ENCODE data around the gene NTM. TPM values are rescaled to one million over a fixed set of nuclear protein-coding genes. Genes with fewer than 3 reads are reported as not detected.

Gene NTM
- total RNA-seq, 2 experiments from 2014 or later, result not detected

DNA sequence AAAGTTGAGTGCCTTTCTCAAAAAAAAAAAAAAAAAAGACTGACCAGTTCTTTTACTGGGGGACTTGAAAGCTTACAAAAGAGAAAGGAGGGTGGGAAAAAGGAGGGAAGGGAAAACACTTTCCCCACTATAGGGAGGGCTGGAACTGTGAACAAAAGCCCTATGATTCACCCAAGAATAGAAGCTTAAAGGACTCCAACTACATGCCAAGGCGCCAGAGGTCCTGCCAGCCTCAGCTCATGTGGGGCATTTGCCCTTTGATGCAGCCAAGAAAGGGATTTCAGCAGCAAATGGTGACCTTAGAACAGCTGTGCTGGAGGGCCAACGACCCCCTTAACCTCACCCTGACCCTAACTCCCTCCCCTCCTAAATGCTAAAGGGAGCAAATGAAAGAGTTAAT is 160.0 kb downstream of the NTM start:
- no peaks in the 10 kb centered on the region for H3K36me3 Mint-ChIP-seq
- no peak for DNase-seq
- POLR2A ChIA-PET, result no interaction called here
- H3K4me1 Mint-ChIP-seq, result no peaks in the 10 kb centered on the region
- H3K27ac Mint-ChIP-seq, result no peak overlapping the region
- H3K9me3 Mint-ChIP-seq, result no peaks in the 10 kb centered on the region
- H3K4me3 Mint-ChIP-seq, result no peak overlapping the region
- no peaks in the 10 kb centered on the region for H3K27me3 Mint-ChIP-seq
- ATAC-seq (ENCODE audit: low read depth), result no peak

DNA sequence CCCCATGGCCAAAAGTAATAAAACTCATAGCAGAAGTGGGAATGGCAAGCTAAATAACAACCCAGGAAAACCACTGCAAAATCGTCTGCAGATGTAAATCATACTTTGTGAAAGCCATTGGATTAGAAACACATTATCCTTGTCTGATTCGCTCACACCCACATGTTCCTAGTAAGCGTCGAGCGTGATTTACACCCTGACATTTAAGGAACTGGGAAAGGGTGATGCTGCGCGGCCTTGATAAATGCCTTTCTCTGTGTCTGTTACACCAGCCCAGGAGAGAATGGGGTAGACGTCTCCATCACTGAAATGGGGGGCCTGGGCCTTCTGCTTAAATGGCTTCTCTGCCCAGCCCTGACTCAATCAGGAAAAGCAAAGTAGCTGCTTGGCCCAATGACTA is 162.7 kb downstream of the NTM start:
- ATAC-seq (ENCODE audit: low read depth), result no peak
- Mint-ChIP-seq H3K9me3 (no peaks in the 10 kb centered on the region), H3K27me3 (no peaks in the 10 kb centered on the region), H3K27ac (no peak overlapping the region), H3K4me3 (no peak overlapping the region), H3K36me3 (no peaks in the 10 kb centered on the region), H3K4me1 (no peaks in the 10 kb centered on the region)
- DNase-seq, result no peak
- POLR2A ChIA-PET, result no interaction called here

DNA sequence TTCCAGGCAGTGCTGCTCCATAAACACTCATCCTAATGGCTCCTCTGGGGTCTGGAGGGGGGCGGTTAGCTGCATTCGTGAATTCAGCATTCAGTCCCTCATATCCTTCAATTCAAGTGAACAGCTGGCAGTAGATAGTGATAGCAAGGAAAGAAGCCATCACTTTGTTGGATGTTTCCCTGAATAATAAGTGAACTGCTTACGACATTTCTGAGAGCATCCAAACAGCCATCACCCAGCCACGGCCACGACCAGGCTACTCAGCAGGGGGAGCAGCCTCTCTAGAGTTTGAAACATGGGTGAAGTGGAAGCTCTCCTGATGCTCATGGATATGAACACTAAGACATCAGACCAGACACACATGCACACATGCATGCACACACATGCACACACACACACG is 163.6 kb downstream of the NTM start:
- DNase-seq (no peak), ATAC-seq (ENCODE audit: low read depth) (no peak)
- H3K9me3 Mint-ChIP-seq, result no peaks in the 10 kb centered on the region

DNA sequence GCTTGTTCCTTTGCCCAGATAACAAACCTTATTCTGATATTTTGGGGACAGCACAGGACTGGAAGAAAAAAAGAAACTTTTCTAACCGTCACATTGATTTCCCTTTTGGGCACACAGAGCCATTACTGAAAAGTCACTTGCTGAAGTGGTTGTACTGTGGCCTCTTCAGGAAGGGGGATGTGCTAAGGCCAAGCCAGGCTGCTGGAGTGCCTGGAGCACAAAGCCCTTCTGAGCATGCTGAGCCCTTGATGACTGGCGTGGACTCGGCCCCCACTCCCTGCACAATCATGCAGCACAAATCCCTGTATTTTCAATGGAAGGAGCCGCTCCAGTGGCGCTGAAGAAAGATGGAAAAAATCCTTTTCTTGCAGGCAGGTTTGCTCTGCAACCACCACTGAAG is 164.2 kb downstream of the NTM start:
- ATAC-seq (ENCODE audit: low read depth), result no peak
- no peaks in the 10 kb centered on the region for H3K9me3 Mint-ChIP-seq
- POLR2A ChIA-PET, result no interaction called here

More for the DNA sequence above, 163.6 kb downstream of the NTM start:
- H3K27ac Mint-ChIP-seq, result no peak overlapping the region
- no peaks in the 10 kb centered on the region for H3K4me1 Mint-ChIP-seq
- H3K4me3 Mint-ChIP-seq, result no peak overlapping the region
- H3K27me3 Mint-ChIP-seq, result no peaks in the 10 kb centered on the region
- POLR2A ChIA-PET, result no interaction called here
- no peaks in the 10 kb centered on the region for H3K36me3 Mint-ChIP-seq

DNA sequence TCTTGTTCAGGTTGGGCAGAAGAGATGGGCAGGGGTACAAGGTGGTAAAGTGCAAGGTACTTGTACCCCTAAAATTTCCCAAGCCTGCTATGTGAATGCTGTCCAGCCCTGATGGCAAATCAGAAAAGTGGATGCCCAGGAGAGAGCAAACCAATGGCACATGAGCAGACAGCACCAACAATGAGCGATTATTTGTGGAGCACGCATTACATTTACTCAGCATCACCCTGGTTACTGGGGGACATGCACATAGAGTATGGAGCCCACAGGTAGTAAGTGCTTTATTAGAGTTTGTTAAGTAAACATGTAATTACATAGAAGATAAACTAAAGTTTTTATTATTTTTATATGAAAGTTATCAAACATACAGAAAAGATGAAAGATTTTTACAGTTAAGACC is 165.7 kb downstream of the NTM start:
- no peaks in the 10 kb centered on the region for H3K9me3 Mint-ChIP-seq
- DNase-seq (no peak), ATAC-seq (ENCODE audit: low read depth) (no peak)
- H3K4me3 Mint-ChIP-seq, result no peak overlapping the region
- H3K27me3 Mint-ChIP-seq, result no peaks in the 10 kb centered on the region
- no peaks in the 10 kb centered on the region for H3K4me1 Mint-ChIP-seq
- H3K27ac Mint-ChIP-seq, result no peak overlapping the region
- H3K36me3 Mint-ChIP-seq, result no peaks in the 10 kb centered on the region
- POLR2A ChIA-PET, result no interaction called here

More for the DNA sequence above, 164.2 kb downstream of the NTM start:
- H3K4me3 Mint-ChIP-seq, result no peak overlapping the region
- no peaks in the 10 kb centered on the region for H3K27me3 Mint-ChIP-seq
- H3K27ac Mint-ChIP-seq, result no peak overlapping the region
- no peak for DNase-seq
- no peaks in the 10 kb centered on the region for H3K4me1 Mint-ChIP-seq
- H3K36me3 Mint-ChIP-seq, result no peaks in the 10 kb centered on the region

DNA sequence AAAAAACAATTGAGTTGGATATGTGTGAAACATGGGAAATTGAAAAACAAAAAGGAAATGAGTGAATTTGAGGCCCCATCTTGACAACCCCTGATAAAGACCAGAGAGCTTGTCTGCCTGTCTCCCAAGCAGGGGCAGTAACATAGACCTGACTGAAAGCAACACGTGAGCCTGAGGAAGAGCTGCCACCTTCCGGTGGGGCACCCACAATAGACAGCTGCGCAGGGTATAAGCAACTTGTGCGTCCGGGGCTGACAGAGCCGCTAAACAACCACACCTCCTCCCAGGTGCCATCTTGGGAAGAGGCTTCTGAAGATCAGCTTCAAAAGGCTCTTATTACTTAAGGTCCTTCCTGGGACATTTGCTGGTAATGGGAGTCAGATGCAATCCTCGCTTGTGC is 166.8 kb downstream of the NTM start:
- Mint-ChIP-seq H3K4me1 (no peaks in the 10 kb centered on the region), H3K36me3 (no peaks in the 10 kb centered on the region), H3K27me3 (no peaks in the 10 kb centered on the region), H3K9me3 (peaks cover 3% of the 10 kb centered on the region), H3K27ac (no peak overlapping the region), H3K4me3 (no peak overlapping the region)
- POLR2A ChIA-PET, result no interaction called here
- no peak for ATAC-seq (ENCODE audit: low read depth)
- DNase-seq, result no peak

DNA sequence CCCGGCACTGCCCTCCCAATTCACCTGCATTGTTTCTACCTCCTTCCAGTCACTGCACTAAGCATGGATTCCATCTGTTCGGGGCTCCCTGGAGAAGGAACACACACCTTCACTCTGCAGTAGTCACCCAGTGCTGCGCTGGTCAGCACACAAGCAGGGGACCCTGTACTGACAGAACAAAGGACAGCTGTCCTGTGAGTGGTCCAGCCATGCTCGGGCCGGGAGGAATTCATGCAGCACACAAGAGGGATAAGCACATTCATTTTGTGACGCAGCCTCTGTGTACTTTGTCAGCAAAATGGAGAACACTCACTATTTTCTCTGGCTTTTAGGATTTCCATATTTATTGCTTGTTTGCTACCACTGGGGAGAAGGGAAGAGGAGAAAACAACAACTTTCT is 167.3 kb downstream of the NTM start:
- POLR2A ChIA-PET, result no interaction called here
- no peaks in the 10 kb centered on the region for H3K4me1 Mint-ChIP-seq
- no peak for ATAC-seq (ENCODE audit: low read depth)

DNA sequence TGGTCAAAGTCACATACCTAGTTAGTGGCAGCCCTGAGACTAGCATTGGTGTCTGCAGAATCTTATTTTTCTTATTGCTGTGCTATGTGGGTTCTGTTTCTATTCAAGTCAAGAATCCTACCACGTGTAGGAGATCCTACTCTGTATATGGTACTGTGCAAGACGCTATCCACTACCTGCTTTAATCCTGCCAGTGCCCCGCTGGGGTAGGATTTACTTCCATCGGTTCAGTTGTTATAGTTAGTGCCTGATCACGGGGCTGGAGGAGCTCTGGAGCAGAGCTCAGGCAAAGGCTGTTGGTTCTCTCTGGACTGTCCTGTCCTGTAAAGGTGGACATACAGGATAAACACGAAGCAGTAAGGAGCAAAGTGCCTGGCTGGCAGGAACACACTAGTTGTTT is 167.9 kb downstream of the NTM start:
- DNase-seq, result no peak
- ATAC-seq (ENCODE audit: low read depth), result no peak
- Mint-ChIP-seq H3K36me3 (no peaks in the 10 kb centered on the region), H3K27me3 (no peaks in the 10 kb centered on the region), H3K9me3 (peaks cover 3% of the 10 kb centered on the region), H3K4me1 (no peaks in the 10 kb centered on the region), H3K4me3 (no peak overlapping the region), H3K27ac (no peak overlapping the region)
- POLR2A ChIA-PET, result no interaction called here

More for the DNA sequence above, 167.3 kb downstream of the NTM start:
- Mint-ChIP-seq H3K27ac (no peak overlapping the region), H3K4me3 (no peak overlapping the region), H3K36me3 (no peaks in the 10 kb centered on the region), H3K9me3 (peaks cover 3% of the 10 kb centered on the region), H3K27me3 (no peaks in the 10 kb centered on the region)
- no peak for DNase-seq

DNA sequence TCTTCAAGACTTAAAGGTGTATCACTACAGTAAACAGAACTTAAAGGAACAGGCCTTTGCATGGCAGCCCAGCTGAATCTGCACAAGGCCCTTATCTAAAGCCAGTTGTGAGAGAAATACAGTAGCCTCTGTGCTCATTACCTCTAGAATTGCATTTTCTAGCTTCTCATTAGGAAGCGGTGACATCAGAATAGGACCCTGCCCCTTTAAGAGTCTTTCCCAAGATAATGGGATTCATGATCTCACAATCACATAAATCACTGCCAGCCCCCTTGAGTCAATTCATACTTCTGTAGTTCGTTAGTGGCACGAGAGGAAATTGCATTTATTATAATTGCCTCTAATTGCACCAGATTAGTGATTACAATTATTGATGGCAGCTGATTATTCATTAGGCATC is 170.3 kb downstream of the NTM start:
- POLR2A ChIA-PET, result no interaction called here
- Mint-ChIP-seq H3K4me1 (no peaks in the 10 kb centered on the region), H3K4me3 (no peak overlapping the region), H3K9me3 (peaks cover 3% of the 10 kb centered on the region), H3K36me3 (no peaks in the 10 kb centered on the region), H3K27ac (no peak overlapping the region), H3K27me3 (no peaks in the 10 kb centered on the region)
- DNase-seq (no peak), ATAC-seq (ENCODE audit: low read depth) (no peak)

DNA sequence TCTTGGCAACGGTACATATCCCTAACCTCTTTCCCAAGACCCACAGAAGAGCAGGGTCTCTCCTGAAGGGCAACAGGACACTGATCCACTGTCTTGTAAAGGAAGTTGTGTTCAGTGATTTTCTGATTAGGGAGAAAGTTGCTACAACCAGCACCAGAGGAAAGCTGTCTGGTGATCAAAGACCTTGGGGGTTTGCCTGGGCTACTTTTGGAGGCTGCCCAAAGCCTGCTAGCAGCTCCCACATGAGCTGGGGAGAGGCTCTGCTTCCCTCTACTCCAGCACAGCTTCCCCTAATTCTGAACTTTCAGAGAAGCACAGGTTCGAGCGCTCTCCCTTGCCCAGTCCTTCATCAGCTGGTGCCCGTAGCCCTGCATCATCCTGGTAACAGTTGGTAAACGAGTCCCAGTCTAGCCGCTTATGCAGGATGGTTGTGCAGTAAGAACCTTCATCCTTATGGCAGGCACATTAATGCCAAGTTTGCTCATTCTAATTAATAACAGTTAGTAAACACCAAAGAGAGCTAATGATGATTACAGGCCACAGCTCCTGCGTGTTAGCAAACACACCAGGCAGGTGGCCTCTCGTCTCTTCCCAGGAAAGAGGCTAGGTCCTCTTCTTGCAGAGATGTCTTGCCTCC is 173.1 kb downstream of the NTM start:
- no peaks in the 10 kb centered on the region for H3K27me3 Mint-ChIP-seq
- H3K9me3 Mint-ChIP-seq, result peaks cover 3% of the 10 kb centered on the region
- H3K4me3 Mint-ChIP-seq, result no peak overlapping the region
- H3K36me3 Mint-ChIP-seq, result no peaks in the 10 kb centered on the region
- no peak overlapping the region for H3K27ac Mint-ChIP-seq
- POLR2A ChIA-PET, result no interaction called here
- DNase-seq (no peak), ATAC-seq (ENCODE audit: low read depth) (no peak)
- no peaks in the 10 kb centered on the region for H3K4me1 Mint-ChIP-seq

DNA sequence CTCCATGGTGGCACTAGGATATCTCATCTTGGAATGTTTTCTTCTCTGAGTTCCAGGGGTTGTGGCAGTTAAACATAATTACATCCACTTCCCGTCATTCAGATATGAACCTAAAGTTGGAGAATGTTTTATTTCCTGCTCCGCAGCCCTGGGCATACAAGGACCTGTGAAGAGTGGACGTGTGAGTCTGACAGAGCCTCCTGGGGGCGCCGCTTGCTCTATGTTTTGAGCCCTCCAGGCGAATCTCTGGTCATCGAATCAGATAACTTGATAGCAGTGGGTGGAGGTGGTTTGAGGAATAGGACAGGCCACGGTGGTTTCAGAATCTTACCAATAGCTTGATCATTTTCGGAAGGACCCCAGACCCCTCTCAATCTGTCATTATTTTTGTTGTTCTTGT is 174.2 kb downstream of the NTM start:
- Mint-ChIP-seq H3K4me1 (no peaks in the 10 kb centered on the region), H3K9me3 (peaks cover 3% of the 10 kb centered on the region), H3K27me3 (no peaks in the 10 kb centered on the region), H3K27ac (no peak overlapping the region), H3K4me3 (no peak overlapping the region), H3K36me3 (no peaks in the 10 kb centered on the region)
- DNase-seq (no peak), ATAC-seq (ENCODE audit: low read depth) (no peak)
- POLR2A ChIA-PET, result no interaction called here

DNA sequence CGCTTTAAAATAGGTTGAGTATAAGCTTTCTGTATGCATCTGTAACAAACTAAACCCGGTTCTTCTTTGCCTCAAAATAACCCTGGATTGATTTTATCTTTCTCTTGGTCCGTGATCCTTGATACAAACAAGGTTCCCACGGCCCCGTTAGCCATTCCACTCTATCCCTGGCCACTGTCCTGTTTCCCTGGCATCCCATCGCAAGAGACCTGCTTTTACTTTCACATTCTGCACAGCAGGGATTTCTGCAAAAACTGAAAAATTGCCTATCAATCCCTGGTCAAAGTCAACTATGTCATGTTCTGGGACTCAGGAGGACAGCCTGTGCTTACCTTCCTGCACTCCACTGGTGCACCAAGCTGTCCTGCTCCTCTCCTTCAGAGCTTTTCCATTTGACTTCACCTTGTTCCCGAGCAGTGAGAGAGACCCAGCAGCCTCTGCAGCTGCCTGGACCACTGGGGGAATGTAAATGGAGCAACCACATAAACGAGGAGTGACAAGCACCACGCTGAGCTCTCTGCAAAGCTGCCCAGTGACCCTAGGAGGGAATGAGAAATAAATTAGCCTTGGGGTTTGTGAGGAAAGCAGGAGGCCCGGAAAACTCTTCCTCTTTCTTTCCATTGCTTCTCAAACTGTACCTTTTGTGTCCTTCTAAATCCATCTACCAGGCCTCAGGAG is 175.9 kb downstream of the NTM start:
- Mint-ChIP-seq H3K9me3 (peaks cover 5% of the 10 kb centered on the region), H3K4me3 (no peak overlapping the region), H3K36me3 (no peaks in the 10 kb centered on the region), H3K4me1 (no peaks in the 10 kb centered on the region), H3K27ac (no peak overlapping the region), H3K27me3 (no peaks in the 10 kb centered on the region)
- DNase-seq, result no peak
- ATAC-seq (ENCODE audit: low read depth), result no peak
- POLR2A ChIA-PET, result no interaction called here

DNA sequence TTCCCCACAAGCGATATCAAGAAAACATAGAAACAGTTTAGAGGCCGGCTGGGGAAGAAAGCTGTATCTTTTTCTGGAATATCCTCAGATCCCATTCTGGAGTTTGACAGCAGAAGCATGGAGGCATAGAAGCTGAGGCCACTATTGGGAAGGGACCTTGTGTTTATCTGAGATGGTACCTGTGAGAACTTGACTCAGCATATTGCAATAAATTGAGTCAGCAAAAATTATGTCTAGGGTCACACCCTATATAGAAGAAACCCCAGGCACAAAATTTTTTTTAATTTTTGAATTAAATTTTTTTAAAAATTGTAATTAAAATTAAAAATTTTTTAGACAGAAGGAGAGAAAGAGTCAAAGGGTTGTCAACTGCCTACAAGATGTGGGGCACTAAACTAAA is 178.7 kb downstream of the NTM start:
- ATAC-seq (ENCODE audit: low read depth) (no peak), DNase-seq (no peak)
- Mint-ChIP-seq H3K4me3 (no peak overlapping the region), H3K9me3 (peaks cover 2% of the 10 kb centered on the region), H3K4me1 (no peaks in the 10 kb centered on the region), H3K36me3 (no peaks in the 10 kb centered on the region), H3K27me3 (no peaks in the 10 kb centered on the region), H3K27ac (no peak overlapping the region)
- POLR2A ChIA-PET, result no interaction called here

DNA sequence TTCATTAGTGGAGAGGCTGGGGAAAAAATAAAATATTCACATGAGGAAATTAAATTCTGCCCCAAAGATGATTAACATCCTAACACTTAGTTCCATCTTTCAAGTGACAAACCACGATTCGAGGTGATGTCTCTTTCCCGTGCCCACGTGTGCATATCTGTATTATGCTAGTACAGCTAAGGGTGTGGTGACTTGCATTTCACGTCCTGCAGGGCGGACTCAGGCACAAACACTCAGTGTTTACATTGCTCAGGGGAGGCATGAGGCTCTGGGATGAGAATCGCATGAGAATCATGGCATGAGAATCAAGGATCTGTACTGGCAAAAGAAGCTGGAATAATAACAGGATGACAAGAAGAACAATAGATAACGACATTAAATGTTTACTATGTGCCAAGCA is 179.4 kb downstream of the NTM start:
- H3K9me3 Mint-ChIP-seq, result peaks cover 2% of the 10 kb centered on the region
- no peak overlapping the region for H3K27ac Mint-ChIP-seq
- DNase-seq (no peak), ATAC-seq (ENCODE audit: low read depth) (no peak)
- no peak overlapping the region for H3K4me3 Mint-ChIP-seq
- POLR2A ChIA-PET, result no interaction called here
- H3K36me3 Mint-ChIP-seq, result no peaks in the 10 kb centered on the region
- no peaks in the 10 kb centered on the region for H3K4me1 Mint-ChIP-seq
- H3K27me3 Mint-ChIP-seq, result no peaks in the 10 kb centered on the region
